NCI-H460 (cell line): Measurements from ENCODE around the gene EHBP1. TPM values are rescaled to one million over a fixed set of nuclear protein-coding genes. Genes with fewer than 3 reads are reported as not detected.

Experiments
- DNase-seq: peaks from one replicate; pipeline ENCODE4 v3.0.0-alpha.2; 2016; ENCODE audit warnings: low read depth; ENCODE audit errors: extremely low read depth
- polyA plus RNA-seq: library from polyadenylated mRNA; depleted of rRNA; stranded (reverse); fragments of >200 nt; gene quantifications from 2 replicates; pipeline ENCODE4 v1.2.3, GENCODE V29; 2014; cell fraction: nucleus; rRNA removed
- total RNA-seq: library from RNA; depleted of rRNA; stranded (reverse); fragments of >200 nt; shearing (Covaris generic); gene quantifications from 2 replicates; pipeline ENCODE4 v1.2.3, GENCODE V29; 2014; rRNA removed

The EHBP1 gene
- 22.6 and 22.7 TPM in 2 replicates for total RNA-seq
- polyA plus RNA-seq, result 8.2 and 21.4 TPM in 2 replicates

DNA sequence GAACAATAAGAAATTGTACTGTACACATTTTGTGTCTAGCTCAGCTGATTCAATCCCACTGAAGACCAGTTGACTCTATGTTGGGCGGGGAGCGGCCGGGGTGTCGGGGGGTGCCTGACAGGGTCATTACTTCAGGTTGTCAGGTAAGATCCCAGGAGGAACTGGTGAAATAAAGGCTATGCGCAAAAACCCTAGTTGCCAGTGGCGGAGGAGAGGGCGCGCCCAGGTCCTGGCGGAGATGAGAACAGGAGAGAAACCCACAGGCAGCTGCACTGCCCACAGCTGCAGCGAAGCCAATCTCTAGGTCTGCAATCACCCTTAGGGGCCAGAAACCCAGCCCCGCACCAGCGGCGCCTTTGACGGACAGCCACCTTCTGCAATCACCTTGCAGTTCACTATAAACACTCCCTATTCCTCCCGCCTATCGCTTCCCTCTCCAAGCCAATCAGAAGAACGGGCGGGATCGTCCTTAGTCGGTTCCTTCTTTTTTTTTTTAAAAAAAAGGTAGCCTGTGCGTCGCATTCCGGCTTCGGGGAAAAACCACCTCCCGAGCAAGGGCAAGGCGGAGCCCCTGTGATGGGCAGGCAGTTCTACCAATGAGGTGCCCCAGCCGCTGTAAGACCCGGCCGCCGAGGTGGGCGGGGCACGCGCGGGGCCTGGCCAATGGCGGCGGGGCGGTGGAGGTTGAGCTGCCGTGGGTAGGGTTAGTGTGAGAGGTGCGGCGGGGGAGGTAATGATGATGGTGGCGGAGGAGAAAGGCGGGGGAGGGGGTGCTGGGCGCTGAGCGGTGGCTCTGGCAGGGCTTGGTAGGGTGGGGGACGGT, at the start of gene EHBP1:
Gene EHBP1 (plus strand): TSS at position 707 of the 823 bp plus-strand sequence. CDS start 1,479 bp downstream, outside the sequence.
- peak; percentile 99 for DNase-seq

DNA sequence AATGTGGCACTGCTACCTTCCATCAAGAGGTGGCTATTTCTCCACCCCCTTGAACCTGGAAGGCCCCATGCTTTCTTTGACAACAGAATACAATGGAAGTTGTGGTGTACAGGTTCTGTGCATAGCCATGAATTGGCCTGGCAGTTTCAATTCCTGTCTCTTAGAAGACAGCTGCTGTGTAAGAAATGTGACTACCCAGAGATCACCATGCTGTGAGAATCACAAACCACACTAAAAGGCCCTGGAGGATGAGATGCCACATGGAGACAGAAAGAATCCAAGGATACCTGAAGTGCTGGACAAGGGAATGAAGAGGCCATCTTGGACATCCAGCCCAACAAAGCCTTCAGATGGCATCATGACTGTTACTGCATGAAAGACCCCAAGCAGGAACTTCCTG, 47.7 kb upstream of the EHBP1 start:
- DNase-seq, result no peak

DNA sequence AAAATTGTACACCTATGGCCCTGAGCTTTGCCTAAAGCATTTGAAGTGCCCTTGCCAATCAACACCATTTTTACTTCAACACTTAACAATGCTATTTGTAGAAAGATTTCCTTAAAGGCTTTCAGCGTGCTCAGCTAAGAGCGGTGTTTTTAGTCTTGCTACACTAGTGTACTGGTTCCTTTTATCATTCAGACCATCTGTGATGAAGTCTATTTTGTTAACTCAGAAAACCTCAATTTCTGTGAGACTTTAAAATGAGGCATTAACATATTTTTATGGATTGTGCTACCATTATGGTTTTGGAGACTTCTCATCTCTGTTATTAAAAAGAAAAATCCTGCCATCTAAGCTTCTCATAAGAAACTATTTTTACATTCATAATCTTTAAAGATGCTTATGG, 46.6 kb upstream of the EHBP1 start:
- DNase-seq, result no peak

GRCh38 chr2:62660087-62660486, 45.4 kb upstream of the EHBP1 start:
- DNase-seq, result no peak

DNA sequence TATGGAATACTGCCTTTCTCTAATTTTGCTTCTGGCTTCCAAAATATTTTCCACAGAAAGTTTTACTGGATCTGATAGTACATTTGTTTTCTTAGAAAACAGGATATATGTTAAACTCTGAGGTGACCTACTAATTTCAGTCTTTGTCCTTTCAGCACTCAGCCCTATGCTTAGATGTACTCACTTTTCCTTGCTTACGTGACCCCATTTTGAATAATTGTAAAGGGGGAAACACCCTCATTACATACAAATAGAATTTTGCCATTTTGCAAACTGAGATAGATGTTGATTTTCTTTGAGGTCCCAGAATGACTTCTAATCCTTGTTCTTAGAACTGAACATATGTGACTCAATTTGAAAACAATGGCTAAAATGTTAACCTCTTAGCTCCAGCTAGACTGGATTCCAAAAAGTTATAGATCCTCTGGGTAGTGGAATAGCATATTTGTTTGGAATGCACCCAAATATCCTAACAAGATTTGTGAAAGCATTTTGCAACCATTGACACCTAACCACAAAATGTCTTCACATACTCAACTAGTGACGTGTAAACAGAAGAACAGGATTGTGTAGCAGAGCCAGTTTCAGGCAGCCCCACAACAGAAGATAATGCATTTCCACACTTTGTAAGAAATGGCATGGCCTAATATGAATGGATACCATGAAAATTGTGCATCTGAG, 44.8 kb upstream of the EHBP1 start:
- no peak for DNase-seq

DNA sequence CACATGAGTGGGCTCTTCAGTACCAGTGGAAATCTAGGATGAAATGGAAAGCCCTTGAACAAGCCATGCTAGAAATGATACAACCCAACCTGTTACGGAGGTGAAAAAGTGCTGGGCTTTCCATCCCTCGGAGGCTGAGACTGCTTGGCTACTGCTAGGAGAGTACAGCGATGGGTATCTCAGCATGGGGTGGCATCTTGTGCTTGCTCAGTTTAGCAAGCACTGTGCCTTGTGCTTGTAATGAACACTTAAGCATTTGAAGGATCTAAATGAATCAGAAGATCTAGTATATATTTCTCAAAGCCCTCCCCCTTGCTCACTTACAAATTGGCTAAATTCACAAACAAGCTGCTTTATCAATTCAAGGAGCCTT, 44.3 kb upstream of the EHBP1 start:
- no peak for DNase-seq

DNA sequence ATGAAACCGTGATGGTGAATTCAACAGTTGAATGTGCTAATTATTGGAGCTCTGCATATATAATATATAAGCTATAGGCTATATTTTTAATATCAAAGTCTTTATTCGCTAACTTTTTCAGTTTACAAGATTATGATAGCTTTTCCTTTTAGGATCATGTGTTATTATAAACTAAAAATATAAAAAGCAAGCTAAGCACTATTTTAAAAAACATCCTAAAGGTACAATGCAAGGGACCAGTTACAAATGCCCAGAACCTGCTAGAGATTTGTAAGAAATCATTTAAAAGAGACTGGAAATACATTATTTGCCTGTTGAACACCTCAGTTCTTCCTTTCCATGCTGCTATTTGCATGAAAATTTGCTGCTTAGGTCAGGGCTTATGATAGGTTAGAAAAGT, 43.4 kb upstream of the EHBP1 start:
- DNase-seq, result no peak

DNA sequence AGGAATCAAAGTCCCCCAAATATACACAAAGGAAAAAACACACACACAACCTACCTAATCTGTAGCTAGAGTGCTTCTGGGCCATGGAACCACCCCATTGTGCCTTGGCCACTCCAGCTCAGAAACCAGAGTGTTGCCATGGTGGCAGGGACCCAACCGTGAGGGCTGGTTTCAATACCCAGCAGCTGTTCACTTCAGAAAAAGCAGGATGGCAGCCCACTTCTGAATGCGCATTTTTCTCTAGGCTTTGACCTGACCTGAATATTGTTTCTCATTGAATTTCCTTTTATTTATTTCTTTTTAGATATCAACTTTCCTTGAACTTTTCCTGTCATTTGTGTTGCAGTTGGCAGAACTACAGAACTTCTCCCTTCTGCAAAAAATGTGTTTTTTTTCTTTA, 43.0 kb upstream of the EHBP1 start:
- no peak for DNase-seq

DNA sequence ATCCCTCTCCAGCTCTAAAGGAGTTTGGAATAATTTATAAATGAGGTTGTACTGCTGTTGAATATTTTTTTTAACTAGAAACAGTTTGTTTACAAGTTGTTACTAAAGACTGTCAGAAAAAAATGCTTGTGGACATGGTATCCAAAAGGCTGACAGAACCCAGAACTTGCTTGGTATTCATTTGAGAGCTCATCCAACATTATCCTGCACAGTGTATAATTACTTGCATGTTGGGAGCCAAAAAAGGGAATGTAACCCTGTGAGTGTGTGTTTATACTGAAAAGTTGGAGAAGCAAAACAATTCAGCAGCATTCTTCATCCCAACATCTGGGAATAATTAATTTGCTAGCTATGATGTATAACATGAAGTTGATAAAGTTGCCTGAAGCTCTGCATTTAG, 42.1 kb upstream of the EHBP1 start:
- no peak for DNase-seq

GRCh38 chr2:62663920-62664795, 41.4 kb upstream of the EHBP1 start:
- DNase-seq, result no peak

DNA sequence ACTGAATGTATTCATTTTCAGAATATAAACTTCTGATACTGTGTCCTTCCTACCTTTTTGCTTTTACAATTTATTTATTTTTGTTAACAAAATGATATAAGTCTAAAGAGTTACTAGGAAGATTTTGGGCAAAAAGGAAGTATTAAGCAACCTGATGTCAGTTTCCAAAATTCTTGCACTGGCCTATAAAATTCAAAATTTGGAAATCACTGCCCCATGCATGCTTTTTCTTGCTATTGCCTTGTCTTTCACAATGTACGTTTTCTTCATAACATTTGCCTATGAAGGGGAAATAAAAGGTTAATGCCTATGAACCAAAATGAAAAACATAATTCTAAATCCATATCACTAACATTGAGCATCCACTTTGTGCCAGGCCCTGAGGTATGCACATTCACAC, 40.1 kb upstream of the EHBP1 start:
- no peak for DNase-seq

DNA sequence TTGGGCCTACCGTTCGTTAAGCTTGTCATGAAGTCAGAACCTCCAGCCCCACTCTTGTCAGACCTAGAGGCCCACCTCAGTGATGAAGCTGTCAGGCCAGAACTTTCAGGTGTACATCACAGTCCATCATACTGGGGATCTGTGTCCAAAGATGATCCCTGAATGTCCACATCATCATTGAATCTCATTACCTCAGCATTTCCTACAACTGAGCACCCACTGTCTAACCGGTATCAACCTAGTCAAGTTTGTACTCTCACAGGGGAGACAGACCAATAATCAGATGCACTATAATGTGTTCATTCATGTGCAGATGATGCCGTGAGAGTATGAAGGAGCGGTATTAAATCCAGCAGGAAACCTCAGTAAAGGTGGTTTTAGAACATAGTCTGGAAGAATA, 36.3 kb upstream of the EHBP1 start:
- no peak for DNase-seq

- no peak for DNase-seq
These were observed 32.9 kb upstream of the EHBP1 start for GRCh38 chr2:62672601-62673000.

DNA sequence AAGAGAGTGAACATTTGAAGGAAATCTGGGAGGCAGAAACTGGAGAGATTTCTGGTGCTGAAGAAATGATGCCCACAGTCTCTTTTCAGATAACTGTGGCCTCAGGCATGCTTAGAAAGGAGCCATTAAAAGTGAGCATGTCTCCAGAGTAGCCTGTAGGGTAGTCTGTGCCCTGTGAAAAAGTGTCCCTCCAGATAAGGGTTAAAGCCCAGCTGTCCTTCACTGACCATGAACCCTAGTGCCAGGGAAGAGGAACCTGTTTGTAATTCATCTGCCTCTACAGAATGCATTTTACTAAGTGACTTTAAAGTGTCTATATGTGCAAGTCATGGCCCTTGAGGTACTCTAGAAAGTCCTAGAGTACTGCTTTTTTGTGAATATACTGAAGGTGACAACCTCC, 30.5 kb upstream of the EHBP1 start:
- no peak for DNase-seq

DNA sequence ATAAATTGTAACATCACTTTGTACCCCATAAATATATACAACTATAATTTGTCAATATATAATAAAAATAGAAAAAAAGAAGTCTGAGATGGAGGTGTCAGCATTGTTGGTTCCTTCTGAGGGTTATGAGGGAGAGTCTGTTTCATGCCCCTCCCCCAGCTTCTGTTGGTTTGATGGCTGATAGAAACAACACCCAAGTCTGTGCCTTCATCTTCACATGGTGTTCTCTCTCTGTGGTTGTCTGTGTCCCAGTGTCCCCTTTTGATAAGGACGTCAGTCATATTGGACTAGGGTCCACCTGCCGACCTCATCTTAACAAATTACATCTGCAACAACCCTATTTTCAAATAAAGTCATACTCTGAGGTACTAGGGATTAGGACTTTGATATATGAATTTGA, 20.3 kb upstream of the EHBP1 start:
- no peak for DNase-seq

DNA sequence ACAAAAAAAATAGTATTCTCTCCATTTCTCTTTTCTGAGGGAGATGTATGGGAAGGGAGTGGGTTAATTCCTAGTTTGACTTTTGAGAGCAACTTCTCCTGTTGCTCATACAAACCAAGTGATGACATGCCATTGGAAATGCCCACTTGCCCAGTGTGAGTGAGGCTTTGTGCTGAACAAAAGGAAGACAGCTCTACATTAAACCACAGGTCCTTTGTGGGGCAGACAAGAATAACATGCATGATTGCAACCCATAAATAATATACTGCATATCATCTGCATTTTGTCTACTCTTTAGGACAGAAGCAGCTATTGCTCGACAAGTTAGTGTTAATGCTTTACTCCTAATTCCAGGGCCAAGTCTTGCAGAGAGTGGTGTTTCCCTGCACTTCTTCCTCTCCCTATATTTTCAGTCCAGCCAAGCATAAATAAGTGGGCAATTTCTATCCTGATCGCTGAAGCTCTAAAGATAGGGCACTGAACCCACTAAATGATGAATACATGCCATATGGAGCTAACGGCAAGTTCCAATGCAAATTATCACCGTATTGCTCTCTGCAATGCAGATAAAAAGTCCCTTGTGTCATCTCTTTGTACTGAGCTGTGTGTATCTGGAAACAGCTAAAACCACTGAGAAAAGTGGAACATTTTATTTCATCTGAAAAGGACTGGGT, 19.4 kb upstream of the EHBP1 start:
- DNase-seq, result no peak

DNA sequence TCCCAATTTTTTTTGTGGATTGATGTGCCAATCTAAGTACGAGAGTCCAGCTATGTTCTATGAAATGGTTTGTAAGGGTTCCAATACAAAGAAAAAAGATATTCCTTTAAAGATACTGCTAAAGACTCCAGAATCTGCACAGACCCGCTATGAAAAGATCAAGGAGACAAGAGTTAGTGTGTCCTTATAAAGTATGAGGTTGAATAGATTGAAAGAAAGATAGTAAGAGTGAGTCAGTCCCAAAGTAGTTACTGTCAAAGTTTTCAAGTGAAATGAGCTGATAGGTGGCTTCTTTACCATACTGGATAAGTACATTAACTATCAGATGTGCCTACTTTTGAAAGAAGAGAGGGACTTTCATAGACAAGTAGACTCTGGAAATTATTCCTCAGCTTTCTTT, 17.9 kb upstream of the EHBP1 start:
- no peak for DNase-seq

DNA sequence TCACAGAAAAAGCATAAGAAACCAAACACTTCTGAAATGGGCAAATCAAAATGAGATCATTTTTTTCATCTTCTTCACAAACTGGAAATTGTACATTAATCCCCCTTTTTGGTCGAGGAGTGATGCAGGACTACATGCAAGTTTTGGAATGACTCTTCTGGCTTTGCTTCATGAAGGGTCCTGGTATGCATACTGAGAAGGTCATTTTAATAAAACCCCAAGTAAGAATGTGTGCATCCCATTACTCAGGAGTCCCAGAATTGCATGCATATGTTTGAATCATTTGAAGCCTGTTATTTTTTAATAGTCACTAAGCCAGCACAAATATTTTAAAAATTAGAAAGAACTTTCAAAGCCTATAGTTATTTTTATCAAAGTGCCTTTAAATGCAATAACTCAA, 16.7 kb upstream of the EHBP1 start:
- DNase-seq, result no peak

GRCh38 chr2:62691186-62691585, 14.3 kb upstream of the EHBP1 start:
- no peak for DNase-seq

DNA sequence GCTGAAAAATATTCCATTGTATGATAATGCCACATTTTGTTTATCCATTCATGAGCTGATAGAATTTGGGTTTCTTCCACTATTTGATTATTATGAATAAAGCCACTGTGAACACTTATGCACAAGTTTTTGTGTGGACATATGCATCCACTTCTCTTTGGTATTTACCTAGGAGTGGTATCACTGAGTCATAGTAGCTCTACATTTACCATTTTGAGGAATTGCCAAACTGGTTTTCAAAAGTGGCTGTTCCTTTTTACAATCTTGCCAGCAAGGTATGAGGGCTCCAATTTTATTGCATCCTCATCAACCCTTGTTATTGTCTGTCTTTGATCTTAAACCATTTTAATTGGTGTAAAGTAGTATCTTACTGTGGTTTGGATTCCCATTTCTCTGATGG, 13.3 kb upstream of the EHBP1 start:
- no peak for DNase-seq

GRCh38 chr2:62698653-62699052, 6.9 kb upstream of the EHBP1 start:
- no peak for DNase-seq
